H1 (cell line): ENCODE measurements around the gene TMEM250. TPM values are rescaled to one million over a fixed set of nuclear protein-coding genes. Genes with fewer than 3 reads are reported as not detected.

ENCODE experiments used
- ASH2L ChIP-seq: fragments of 200-600, 300-600 bp; sonication (generic); IDR thresholded peaks from one replicate; pipeline ENCODE4 v1.7.1; 2017; ENCODE audit warnings: low read length
- ATF2 ChIP-seq: IDR thresholded peaks from 2 replicates; pipeline ENCODE4 v1.6.1; 2012; ENCODE audit warnings: low read length, inconsistent platforms
- CHD2 ChIP-seq: IDR thresholded peaks from 2 replicates; pipeline ENCODE4 v1.6.1; 2012; ENCODE audit warnings: low read length, improper control_type of control experiment
- GABPA ChIP-seq: IDR thresholded peaks from 2 replicates; pipeline ENCODE4 v1.6.1; 2011; ENCODE audit warnings: mild to moderate bottlenecking, low read length, moderate library complexity, borderline replicate concordance; ENCODE audit not compliant: insufficient read depth
- KDM1A ChIP-seq: fragments of 200-600, 300-600 bp; sonication (generic); IDR thresholded peaks from 2 replicates; pipeline ENCODE4 v1.7.1; 2016; ENCODE audit warnings: mild to moderate bottlenecking, low read length, borderline replicate concordance
- MAFK ChIP-seq: IDR thresholded peaks from 2 replicates; pipeline ENCODE4 v1.6.1; 2012; ENCODE audit warnings: low read depth, mild to moderate bottlenecking, improper control_type of control experiment, low read length
- NANOG ChIP-seq: IDR thresholded peaks from 2 replicates; pipeline ENCODE4 v1.6.1; 2011; ENCODE audit warnings: low read length, low read depth, mild to moderate bottlenecking, inconsistent platforms; ENCODE audit not compliant: insufficient read depth, poor library complexity, severe bottlenecking
- SIRT6 ChIP-seq: IDR thresholded peaks from one replicate; pipeline ENCODE4 v1.7.1; 2012; ENCODE audit warnings: low read length, inconsistent platforms
- TBP ChIP-seq: IDR thresholded peaks from 2 replicates; pipeline ENCODE4 v1.6.1; 2011; ENCODE audit warnings: low read depth, low read length, improper control_type of control experiment
- polyA plus RNA-seq, 7 experiments: library from polyadenylated mRNA; depleted of rRNA in 3 of 7; stranded (reverse) in 5 of 7; unstranded in 2 of 7; fragments of >200 nt in 5 of 7; fragments of 200-250 nt in 2 of 7; gene quantifications; 1 replicate in 5 of 7; 2 replicates in 1 of 7; 4 replicates in 1 of 7; pipeline versions ENCODE4 v1.2.1 to v1.2.3, GENCODE V29; 2011 to 2013; ENCODE audit warnings: missing spikeins in 2 of 7, mixed read lengths in 2 of 7
- total RNA-seq: library from RNA; stranded (reverse); fragmentation: NEBNext Ultra II Directional; extraction: Animal tissue kit (Norgen Biotek cat#: 25700); gene quantifications from 2 replicates; pipeline ENCODE4 v1.2.1, GENCODE V29; 2021

Gene TMEM250
- total and polyA plus RNA-seq, 2 of the 8 experiments (the other 6 are each of a cell fraction or from before 2014, with no cell fraction given), result 22.3 to 34.9 TPM

GRCh38 chr9:136107953-136108647 lies 10.6 kb downstream of the TMEM250 start (continued):
- TF ChIP-seq ATF2 (no peak), CHD2 (no peak), GABPA (no peak), TBP (no peak), MAFK (no peak), SIRT6 (no peak), ASH2L (no peak), NANOG (no peak), KDM1A (no peak)
